AG04450 (cell line): ENCODE measurements around the gene PROX2. TPM values are rescaled to one million over a fixed set of nuclear protein-coding genes. Genes with fewer than 3 reads are reported as not detected.
A peak's percentile ranks its signal among the peaks of the same experiment; 100 is the strongest.

Experiments
- CTCF ChIA-PET: fragments of 300-600, 350-600 bp; formaldehyde crosslinking; extraction: SDS; loops from one replicate; lab custom pipeline; 2022; ENCODE audit warnings: antibody characterized with exemption, inconsistent platforms; lab: Charles Lee
- POLR2A ChIA-PET: fragments of 350-600 bp; formaldehyde crosslinking; extraction: SDS; loops from one replicate; lab custom pipeline; 2021; ENCODE audit warnings: antibody characterized with exemption, inconsistent platforms; lab: Yijun Ruan, JAX
- DNase-seq: peaks from one replicate; pipeline ENCODE4 v3.0.0-alpha.2; 2011; ENCODE audit warnings: low read depth, low spot score
- H3K27ac ChIP-seq: one replicate; pipeline ENCODE4 v1.5.1; 2012; ENCODE audit warnings: low read depth, low read length, control low read depth
- H3K27me3 ChIP-seq: one replicate; pipeline ENCODE4 v1.6.0; 2012; ENCODE audit warnings: low read length; ENCODE audit not compliant: control insufficient read depth, insufficient read depth
- H3K4me3 ChIP-seq: 2 replicates; pipeline ENCODE4 v1.5.1; 2011; ENCODE audit warnings: mild to moderate bottlenecking, low read depth, low read length, control low read depth
- H3K9me3 ChIP-seq: 2 replicates; pipeline ENCODE4 v1.5.1; 2012; ENCODE audit warnings: low read length; ENCODE audit not compliant: control insufficient read depth, insufficient read depth
- CTCF ChIP-seq: IDR thresholded peaks from 2 replicates; pipeline ENCODE4 v1.5.1; 2011; ENCODE audit warnings: low read depth, low read length, control low read depth, inconsistent platforms
- polyA plus RNA-seq: library from polyadenylated mRNA; depleted of rRNA; stranded (reverse); fragments of >200 nt; gene quantifications from 2 replicates; pipeline ENCODE4 v1.2.3, GENCODE V29; 2011

PROX2 gene
- polyA plus RNA-seq, 1 experiment, result not detected

GRCh38 chr14:74905595-74906142 is 29.7 kb upstream of the PROX2 start:
- peak; percentile 96 for TF ChIP-seq CTCF
- ChIA-PET CTCF (interaction anchor here (0.5 to 5.8 kb wide), 36 partner anchors 10 to 296 kb away, joined by 3 to 227 read pairs (median 4); partner anchors contain the start of genes ACYP1, PROX2 and RPS6KL1), POLR2A (interaction anchor here (0.6 to 1.6 kb wide), 5 partner anchors 10 to 297 kb away, joined by 3 to 6 read pairs (median 5); no protein-coding TSS in a partner anchor)
- Histone ChIP-seq H3K27ac (no peak overlapping the region), H3K27me3 (no peaks in the 10 kb centered on the region), H3K9me3 (no peaks in the 10 kb centered on the region), H3K4me3 (no peak overlapping the region)
- DNase-seq, result no peak

- DNase-seq, result no peak
- CTCF ChIA-PET, result interaction anchor here (0.8 to 5.8 kb wide), 28 partner anchors 10 to 296 kb away, joined by 3 to 227 read pairs (median 6); partner anchors contain the start of genes PROX2 and RPS6KL1
Measured at GRCh38 chr14:74904635-74905503, 28.9 kb upstream of the PROX2 start.

GRCh38 chr14:74902941-74903705 is 27.2 kb upstream of the PROX2 start:
- Histone ChIP-seq H3K4me3 (no peak overlapping the region), H3K27ac (no peak overlapping the region), H3K9me3 (no peaks in the 10 kb centered on the region), H3K27me3 (no peaks in the 10 kb centered on the region)
- ChIA-PET CTCF (interaction anchor here (0.6 to 5.8 kb wide), 5 partner anchors 11 to 251 kb away, joined by 3 to 227 read pairs (median 3); no protein-coding TSS in a partner anchor), POLR2A (no interaction called here)
- TF ChIP-seq CTCF, result no peak
- no peak for DNase-seq

More at GRCh38 chr14:74904635-74905503, 28.9 kb upstream of the PROX2 start:
- H3K9me3 ChIP-seq, result no peaks in the 10 kb centered on the region
- H3K27me3 ChIP-seq, result no peaks in the 10 kb centered on the region
- no peak overlapping the region for H3K27ac ChIP-seq
- no peak overlapping the region for H3K4me3 ChIP-seq
- TF ChIP-seq CTCF, result no peak
- POLR2A ChIA-PET, result interaction anchor here (0.6 to 1.6 kb wide), 4 partner anchors 9 to 296 kb away, joined by 3 to 6 read pairs (median 5); no protein-coding TSS in a partner anchor

- TF ChIP-seq CTCF, result no peak
- no peaks in the 10 kb centered on the region for H3K27me3 ChIP-seq
- ChIA-PET POLR2A (no interaction called here), CTCF (interaction anchor here (1.0 to 1.9 kb wide), 2 partner anchors 21 to 190 kb away, joined by 3 to 4 read pairs; no protein-coding TSS in a partner anchor)
- no peaks in the 10 kb centered on the region for H3K9me3 ChIP-seq
- no peak for DNase-seq
- H3K4me3 ChIP-seq, result no peak overlapping the region
- no peak overlapping the region for H3K27ac ChIP-seq
Measured at GRCh38 chr14:74898694-74899093, 22.7 kb upstream of the PROX2 start.
